Stimulated activated CD8-positive, alpha-beta memory T cell treated with anti-CD3 and anti-CD28 coated beads, Interleukin-15, amount 100 ng/mL, for 1 hour (primary cell): ENCODE data around the gene ALKBH3.

ENCODE experiments used
- DNase-seq: peaks from one replicate; pipeline ENCODE4 v3.0.0-alpha.2; 2020; ENCODE audit warnings: low read depth

ALKBH3 gene

DNA sequence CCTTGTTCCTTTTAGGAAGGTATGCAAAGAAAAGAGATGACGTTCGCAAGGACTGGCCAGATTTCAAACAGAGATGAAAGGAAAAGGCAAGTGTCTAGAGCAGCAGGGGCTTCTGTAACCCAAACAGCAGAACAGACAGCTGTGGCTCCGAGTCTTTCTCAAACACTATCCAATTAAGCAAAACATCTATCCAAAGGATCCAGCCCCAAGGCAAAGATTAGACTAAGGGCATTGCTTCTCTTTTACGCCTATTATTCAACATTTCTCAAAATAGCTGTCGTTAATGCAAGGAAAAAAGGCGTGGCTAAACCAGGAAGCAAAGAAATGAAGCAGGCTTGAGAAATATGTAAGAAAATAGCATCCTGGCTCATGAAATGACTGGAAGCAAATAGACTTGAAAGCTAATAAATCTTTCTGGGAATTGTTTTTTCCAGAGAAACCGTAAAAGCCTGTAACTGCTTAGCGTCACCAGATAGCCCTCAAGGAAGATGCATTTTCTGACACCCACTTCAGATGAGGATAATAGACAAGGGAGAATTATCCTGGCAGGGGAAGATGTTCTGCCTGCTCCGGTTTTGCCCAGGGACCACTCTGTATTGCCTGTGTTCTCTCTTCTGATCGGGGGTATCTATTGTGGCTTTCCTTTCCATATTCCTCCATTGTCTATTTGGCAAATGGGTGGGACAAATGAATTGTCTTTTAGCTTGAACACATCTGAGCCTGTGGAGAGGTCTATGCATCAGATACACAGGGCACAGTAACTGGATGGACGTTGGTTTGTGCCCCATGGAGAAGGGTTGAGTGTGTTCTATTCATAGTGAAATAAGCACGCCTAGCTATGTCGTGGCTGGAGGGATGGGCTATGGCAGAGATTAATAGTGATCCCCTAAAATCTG, 82.0 kb downstream of the ALKBH3 start:
- DNase-seq = no peak

DNA sequence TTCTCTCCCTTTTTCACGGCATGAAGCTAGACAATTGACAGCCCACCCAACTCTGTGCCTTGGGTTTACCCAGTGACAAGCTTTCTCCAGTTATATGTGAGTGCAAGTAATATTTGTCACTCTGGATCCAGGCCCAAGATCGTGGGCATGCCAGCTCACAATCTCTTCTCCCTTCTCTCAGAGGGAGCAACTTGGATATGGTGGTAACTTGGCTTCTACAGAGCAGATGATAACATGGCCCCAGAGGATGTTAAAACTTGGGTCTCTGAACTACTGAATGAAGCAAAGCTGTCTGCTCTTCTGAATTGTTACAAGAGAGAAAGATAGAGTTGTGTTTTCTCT, 82.6 kb downstream of the ALKBH3 start:
- no peak for DNase-seq

DNA sequence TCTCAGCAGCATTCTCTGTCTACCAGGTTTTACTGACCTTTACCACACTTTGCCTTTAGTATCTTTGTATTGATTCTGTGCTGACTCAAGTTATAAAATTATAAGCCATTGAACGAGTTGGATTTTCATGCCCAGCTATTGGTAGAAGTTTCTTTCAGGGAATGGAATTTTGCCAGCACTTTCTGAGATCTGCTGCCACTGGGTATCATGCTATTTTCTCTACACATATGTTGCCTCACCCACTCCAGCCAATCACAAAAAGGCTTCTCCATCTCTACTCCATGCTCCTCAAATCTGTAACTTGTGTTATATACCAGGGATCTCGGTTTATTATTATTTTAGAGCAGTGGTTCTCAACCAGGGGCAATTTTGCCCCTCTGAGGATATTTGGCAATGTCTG, 87.0 kb downstream of the ALKBH3 start:
- DNase-seq = no peak

DNA sequence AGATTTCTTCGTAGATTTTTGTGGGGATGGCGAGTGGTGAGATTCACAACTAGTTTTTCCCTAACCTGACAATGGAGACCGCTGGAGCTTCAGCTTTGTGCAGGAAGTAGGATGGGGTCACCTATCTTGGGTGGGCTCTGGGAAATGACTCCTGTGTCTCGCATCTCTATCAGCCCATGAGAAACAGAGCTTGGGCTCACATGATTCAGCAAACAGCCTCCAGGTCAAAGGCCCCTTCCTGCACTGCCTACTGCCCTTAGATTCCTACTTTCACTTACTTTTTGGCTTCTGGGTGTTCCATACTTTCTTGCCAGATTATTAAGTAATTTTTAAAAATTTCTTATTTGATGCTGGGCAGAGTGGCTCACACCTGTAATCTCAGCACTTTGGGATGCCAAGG, 88.1 kb downstream of the ALKBH3 start:
- DNase-seq = no peak

DNA sequence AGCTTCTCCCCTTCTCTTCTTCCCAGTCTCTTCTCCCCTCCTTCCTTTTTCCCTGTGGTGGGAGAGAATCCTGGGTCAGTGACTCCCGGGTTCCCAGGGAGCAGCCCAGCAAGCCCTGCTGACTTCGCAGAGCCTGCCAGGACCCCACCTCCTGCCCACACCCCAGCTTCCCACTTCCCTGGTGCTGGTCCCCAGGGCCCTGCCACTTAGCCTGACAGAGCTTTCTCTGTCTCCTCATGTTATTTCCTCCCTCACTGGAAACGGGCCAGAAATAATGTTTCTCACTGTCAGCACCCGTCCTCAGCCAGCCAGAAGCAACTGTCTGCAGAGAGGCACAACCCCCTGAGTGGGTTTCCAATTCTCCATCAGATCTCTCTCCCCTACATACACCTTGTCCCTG, 88.9 kb downstream of the ALKBH3 start:
- DNase-seq = no peak
